NCI-H2081 (cell line): ENCODE data around the gene DYNLL2.
"Not testable (repeated sequence)": the region's sequence is repeated elsewhere in the genome, so short reads cannot be mapped to it uniquely, and the experiment has no call there.

ENCODE experiments used
- DNase-seq, 2 experiments: peaks; one replicate each; lab custom pipeline; 2025; lab: John Stamatoyannopoulos, UW

Gene DYNLL2

DNA sequence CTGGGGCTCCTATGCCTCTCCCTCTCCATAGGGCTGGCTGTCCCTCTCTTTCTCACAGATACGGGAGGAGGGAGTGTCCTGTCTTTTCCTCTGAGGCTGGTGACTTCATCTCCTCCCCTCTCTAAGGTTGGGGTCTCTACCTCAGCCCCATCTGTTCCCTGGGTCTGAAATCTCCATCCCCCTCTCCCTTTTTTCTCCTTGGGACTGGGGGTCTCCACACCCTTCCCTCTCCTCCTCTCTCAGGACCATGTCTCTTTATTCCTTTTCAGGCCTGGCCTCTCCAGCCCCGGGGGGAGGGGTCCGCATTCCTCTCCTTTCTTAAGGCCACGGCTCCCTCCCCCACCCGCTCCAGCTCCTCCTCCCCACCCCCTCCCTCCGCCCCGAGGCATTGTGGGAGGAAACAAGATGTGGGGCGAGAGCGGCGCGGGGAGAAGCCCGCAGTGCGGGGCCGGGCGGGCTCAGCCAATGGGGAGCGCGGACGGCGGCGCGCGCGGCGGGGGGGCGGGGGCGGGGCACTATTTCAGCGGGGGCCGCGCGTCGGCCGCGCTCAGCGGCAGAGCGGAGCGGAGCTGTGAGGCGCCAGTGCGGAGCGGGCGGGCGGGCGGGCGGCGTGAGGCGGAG, at the start of gene DYNLL2:
TSS of gene DYNLL2 (plus strand) at position 550 of the 621 bp plus-strand sequence. CDS start 3,672 bp downstream, outside the sequence.
- peak; percentile 90 to 95 for DNase-seq

DNA sequence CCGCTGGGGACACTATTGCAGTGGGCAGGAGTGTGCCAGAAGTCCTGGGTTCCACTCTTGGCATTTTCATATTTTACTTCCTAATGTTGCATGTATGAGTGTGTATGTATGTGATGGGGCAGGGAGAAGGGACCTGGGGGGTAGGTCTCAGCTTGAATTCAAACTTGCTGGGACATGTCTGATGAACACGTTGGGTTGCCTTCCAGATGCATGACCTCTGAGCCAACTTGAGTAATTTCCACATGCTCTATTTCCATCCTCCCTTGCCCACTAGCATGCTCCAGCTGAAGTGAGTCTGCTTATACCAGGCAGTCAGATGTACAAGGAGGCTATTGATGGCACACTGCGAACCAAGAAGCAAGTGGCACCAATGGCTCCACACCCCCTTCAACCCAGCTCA, 43.2 kb upstream of the DYNLL2 start:
- DNase-seq, result no peak

DNA sequence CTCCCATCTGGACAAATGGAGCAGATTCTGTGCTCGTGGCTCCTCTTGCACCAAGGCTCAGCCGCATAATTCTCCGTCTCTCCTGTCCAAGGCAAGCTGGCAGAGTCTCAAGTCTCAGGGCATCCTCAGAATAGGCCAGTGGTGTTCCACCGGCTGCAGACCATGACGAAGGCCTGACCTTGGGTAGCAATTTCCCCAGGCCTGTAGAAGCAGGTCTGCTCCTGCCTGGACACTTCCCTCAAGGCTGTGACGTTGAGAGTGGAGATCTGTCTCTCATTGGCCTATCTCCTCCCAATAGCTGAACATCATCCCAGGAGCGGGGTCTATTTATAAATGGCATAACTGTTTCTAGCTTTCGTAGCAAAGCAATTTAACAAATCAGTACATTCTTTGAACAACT, 42.8 kb upstream of the DYNLL2 start:
- DNase-seq, result no peak

DNA sequence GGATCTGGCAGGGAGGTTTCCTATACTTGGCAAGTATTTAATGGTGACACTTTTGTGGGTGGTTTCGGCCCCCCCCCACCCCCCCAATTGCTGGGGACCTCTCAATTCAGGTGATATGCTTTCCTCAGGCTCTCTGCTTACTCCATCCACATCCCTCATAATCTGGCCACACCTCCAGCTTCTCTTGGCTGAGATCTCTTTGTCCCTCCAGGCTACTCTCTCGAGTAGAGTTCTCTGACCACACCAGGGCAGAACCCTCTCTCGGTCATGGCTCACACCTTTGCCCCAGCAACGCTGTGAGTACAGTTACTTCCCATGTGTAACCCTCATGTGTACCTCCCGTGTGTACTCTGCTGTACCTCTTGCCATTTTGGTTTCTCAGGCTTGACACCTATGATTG, 42.1 kb upstream of the DYNLL2 start:
- DNase-seq, result no peak

DNA sequence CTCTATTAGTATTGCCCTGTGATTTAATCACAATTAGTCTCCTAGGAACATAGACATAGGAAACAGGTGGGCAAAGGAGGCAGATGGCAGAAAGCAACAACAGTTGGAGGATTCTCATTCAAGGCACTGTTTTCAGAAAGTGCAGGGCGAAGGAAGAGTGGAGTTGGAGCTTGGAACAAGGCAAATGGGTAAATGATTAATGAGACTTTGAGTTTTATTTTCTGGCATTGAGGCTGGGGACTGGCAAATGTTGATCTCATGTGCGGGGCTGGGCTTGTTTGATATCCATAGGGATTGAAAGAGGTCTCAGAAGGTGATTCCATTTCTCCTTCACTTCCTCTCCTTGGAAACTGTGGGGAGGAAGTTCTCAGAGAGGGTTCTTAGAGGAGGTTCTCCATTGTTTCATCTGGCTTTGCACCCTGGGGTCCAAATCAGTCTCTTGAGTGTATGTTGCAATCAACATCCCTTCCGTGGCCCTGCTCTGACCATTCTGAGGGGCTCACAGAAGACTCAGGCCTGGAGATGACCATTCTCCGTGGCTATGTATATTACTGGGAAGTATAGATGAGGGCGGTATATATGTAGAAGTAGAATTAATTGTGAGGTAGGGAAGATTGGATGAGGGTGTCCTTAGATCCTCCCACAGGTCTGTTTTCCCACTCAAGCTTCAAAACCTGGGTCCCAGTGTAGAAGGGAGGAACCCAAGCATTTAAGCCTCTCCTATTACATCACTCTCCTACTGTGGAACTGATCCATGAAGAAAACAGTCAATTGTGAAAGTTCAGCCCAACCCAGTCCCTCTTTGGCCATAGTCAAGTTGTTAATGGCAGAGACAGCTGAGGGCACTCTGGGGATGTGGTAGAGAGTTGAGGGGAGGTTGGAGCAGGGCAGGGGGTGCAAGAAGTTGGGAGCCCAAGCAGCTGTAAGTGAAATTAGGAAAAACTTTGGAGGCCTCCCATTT, 39.7 kb upstream of the DYNLL2 start:
- DNase-seq, result no peak

DNA sequence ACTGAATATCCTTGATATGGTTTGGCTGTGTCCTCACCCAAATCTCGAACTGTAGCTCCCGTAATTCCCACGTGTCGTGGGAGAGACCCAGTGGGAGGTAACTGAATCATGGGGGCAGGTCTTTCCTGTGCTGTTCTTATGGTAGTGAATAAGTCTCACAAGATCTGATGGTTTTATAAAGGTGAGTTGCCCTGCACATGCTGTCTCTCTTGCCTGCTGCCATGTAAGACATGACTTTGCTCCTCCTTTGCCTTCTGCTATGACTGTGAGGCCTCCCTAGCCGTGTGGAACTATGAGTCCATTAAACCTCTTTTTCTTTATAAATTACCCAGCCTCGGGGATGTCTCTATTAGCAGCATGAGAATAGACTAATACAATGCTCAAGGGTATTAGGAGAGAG, 39.0 kb upstream of the DYNLL2 start:
- DNase-seq, result not testable (repeated sequence)

DNA sequence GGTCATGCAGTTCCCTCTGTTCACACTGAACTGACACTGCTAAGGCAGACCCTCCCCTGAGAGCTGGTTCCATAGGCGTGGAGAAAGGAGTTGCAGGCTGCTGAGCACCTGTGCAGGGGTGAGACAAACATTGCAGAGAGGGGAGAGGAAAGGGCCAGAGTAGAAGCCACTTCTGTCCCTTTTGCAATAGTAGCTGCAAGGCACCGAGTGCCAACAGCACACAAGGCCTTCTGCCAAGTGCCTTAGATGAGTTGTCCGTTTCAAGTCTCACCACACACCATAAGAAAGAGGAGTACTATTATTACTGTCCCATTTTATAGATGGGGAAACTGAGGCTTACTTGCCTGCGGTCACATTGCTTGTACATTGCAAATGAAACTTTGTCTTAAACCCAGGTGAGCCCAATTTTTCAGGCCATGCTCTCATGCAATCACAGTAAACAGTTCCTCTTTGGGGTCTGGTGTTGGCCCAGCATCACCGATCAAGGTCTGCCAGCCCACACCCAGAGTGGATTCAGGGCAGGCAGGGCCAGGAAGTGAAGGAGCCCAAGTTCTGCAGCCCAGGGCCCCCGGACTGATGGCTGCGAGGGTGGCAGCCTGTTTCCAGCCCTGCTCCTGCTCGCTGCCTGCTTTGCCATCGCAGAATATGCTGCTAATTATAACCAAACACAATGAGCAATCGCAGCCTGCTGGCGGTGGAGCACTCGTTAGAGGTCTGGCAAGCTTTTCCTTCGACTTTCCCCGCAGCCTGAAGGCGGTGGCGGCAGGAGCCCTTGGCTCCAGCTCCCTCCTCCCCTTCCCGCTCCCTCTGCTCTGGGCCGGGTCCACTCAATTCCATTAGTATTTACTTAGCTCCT, 36.8 kb upstream of the DYNLL2 start:
- peak in 1 of 2 experiments; percentile 23 for DNase-seq

DNA sequence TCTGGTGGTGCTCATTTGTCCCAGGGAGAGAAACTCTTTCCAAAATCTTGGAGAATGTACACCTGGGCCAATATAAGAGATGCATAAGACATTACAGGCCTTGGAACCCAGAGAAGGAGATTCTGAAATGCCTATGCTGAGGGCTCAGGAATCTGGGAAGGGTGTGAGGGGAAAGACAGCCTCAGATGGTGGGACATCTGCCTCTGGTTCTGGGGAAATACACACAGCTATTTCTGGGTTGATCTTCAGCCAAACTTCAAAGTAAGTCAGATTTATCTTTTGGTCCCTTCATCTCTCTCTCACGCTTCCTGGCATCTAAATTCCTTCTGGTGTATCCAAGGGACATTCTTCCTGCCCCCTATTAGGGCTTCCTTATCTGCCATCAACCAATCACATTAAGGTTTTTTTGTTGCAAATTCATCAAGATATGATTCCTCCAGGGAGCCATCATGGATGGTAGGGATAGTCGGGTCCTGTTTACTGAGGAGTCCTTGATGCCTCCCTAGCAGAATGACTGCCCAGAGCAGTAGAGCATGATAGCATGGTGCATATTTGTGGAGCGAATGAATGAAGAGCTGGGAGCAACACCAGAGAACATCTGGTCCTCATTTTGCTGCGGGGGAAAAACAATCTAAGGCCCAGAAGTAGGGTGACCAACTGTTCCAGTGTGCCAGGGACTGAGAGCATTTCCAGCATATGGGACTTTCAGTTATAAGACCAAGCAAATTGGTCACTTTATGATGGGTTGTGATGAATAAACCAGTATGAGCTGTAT, 35.7 kb upstream of the DYNLL2 start:
- no peak for DNase-seq

DNA sequence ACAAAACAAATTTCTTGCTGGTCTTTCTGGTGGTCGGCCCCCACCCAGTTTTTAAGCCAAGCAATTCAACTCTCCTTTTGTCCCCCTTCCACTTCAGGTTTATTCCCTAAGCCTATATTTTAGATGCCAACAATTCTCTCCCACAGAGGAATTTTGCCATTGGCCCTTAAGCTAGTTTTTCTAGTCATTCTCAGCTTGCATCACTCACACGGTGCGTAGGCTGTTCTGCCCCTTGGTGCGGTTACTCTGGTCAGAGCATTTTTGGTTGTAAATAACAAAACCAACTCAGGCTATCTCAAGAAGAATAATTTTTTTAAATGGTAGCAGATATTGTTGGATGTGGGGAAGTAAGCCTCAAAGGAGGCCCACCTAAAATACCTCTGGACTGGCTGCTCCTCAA, 33.7 kb upstream of the DYNLL2 start:
- DNase-seq, result no peak

DNA sequence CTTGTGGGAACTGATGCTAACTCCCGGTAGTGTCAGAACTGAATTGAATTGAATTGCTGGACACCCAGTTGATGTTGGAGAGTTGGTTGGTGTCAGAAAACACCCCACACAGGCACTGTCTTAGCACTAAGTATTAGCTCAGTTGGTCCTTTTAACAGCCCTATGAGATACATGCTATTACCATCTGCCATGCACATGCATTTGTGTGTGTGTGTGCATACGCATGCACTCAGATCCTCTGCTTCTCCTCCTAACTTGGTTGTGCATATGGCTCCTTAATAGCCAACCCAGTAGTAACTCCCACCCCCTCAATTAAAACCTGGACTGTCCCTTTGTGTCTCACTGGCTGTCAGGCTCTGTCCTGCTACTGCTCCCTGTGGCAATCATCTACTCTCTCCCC, 32.3 kb upstream of the DYNLL2 start:
- no peak for DNase-seq

DNA sequence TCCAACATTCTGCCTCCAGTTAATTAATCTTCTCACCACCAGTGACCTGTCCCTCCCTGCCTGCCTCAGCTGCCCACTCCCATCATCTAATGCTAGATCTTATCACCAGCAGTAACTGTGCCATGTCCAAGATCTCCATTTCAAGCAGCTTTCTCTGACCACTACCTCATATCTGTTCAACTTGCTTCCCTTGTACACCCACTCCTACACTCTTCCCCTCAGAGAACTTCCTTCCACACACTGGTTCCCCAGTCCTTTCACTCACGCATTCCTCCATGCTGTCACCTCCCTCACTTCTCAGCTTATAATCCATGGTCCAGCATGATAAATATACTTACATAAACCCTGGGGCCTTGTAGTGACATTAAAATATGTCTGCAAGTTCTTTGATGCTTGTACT, 31.8 kb upstream of the DYNLL2 start:
- DNase-seq, result no peak

DNA sequence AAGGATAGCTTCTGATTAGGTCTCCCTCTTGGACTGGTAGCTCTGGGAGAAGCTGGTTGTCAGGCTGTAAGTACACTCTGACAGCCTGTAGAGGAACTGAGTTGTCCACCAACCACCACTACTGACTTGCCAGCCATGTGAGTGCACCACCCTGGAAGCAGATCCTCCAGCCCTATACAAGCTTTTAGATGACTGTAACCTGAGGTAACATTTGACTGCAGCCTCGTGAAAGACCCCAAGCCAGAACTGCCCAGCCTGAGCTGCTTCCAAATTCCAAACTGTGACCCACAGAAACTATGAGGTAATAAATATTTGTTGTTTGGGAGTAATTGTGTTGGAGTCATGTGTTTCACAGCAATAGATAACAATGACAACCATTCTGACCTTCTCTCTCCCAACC, 30.8 kb upstream of the DYNLL2 start:
- no peak for DNase-seq

DNA sequence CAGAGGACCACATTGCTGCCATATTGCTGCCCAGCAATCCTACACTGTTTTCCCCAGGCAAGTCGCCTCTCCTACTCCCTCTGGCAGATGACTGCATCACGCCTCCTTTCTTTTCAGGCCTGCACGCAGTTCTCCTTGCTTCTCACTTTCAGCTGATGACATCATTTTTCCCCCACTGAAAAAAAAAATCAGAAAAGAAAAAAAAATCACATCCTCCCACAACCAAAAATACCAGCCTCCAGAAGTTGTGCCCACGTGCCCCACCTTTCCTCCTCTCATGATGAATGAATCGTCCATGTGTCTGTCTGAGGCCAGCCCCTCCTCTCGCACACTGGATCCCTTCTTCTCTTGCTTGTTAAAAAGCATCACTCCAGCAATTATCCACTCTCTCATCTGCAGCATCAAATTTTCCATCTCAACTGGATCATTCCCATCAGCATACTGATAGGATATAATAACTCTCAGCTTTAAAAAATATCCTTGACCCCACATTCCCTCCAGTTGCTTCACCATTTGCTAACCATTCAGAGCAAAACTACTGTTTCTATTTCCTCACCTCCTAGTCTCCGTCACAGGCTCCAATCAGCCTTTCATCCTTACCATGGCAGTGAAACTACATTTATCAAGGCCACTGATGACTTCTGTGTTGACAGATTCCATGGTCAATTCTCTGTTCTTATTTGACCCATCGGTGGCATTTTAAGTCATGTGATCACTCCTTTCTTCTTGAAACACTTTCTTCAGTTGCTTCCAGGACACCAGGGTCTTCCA, 30.1 kb upstream of the DYNLL2 start:
- DNase-seq, result no peak

DNA sequence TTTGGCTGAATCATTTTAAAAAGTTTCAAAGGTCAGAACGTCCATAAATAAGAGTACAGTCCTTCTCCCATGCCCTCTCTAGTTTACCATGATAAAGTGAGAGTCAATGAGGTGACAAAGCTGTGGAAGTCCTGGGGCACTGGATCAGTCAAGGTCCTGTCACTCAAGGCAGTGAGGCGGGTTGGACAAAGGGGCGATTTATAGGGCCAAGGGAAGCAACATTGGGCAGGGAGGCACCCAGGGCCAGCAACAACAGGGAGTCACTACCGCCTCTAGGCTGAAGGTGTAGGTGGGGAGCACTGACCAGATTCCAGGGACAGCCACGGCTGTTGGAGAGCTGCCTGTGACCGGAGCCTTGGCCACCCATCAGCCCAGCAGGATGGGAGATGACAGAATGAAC, 28.6 kb upstream of the DYNLL2 start:
- no peak for DNase-seq

DNA sequence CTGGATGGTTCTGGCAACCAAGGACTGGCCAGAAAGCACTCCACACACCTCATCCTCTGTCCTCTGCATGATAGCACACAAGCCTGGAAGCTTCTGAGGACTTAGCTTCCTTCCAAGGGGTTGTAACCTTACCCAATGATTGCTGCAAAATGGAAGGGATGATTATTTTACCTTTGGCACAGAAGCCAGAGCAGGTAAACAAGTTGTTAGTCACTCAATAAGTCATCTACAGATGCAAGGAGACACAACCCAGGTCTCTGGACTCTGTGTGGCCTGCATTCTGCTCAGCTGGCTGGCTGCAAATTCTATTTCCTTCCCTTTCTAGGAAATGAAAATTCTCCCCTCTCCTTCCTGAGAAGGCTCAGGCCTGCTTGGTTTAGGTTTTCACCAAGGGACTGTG, 26.7 kb upstream of the DYNLL2 start:
- DNase-seq, result no peak

DNA sequence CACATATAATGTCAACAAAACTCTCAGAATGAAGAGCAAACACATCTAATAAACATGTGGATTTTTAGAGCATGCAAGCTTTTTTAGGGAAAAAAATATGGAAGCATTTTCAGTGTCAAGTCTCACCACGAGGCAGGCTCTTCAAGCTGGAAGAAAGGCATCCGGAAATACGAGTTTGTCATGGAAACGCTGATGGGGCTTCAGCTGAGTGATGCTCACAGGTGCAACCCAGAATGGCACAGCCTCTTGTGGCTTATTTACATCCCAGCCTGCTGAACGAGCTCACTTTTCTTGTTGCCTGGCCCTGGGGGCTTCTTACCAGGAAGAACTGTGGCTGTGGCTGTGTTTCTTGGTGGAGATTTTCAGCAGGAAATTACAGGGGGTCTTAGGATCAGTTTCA, 24.1 kb upstream of the DYNLL2 start:
- DNase-seq, result no peak

DNA sequence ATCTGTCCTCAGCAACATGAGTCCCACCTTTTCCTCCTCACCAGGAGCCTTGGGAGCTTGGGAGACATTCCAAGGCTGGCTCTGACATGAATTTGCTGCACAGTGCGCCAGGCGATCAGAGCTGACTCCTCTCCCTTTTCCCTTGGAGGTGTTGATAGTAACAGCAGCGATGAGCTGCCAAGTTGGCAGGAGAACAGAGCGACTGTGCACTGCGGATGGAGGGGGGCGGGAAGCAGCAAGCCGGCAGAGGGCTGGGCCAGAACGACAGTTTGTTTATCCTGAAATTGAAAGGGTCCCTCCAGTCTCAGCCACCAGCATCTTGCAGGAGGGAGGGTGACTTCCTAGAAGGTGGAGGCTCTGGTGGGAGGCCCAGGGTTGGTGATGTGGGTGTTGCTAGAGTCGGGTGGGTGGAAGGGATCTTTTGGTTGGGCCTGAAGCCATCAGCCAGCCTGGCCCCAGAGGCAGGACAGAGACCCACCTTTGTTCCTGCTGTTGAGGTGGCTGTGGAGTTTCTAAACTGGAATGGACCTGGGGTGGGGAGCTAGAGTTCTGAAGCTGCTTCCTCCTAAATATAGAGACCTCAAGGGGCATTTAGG, 22.5 kb upstream of the DYNLL2 start:
- DNase-seq, result peak in 1 of 2 experiments; percentile 28

DNA sequence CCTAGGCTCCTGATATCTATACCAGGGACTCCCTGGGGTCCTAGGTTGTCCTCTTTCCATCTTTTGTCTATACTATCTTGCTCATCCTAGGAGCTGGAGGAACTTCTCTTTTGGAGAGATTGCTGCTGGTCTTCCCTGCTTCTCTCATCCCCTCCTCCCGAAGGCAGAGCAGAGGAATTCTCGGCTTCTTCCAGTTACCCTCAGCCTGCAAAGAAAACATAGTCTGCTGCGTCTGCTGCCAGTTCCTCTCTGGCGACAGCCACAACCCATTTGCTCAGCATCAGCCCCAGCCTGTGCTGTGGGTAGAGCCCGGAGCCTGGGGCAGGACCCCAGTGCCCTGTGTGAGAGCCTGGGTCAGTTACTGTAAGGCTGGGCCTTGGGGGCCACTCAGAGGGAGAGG, 21.5 kb upstream of the DYNLL2 start:
- DNase-seq, result no peak

DNA sequence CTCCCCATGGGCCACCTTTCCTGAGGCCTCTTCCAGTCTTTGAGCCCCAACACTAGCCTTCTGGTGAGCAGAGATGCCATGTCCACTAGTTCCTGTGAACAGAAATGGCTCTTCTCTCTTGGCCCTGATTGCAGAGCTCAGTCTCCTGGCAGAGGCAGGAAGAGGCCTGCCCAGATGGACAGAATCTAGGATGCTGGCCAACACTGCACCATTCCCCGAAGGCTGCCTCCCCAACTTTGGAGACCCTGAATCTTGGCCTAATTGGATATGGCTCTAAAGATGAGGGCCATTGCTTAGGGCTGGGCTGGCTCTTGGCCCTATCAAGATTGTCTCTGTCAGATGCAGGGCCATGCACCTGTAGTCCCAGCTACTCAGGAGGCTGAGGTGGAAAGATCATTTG, 18.0 kb upstream of the DYNLL2 start:
- no peak for DNase-seq

DNA sequence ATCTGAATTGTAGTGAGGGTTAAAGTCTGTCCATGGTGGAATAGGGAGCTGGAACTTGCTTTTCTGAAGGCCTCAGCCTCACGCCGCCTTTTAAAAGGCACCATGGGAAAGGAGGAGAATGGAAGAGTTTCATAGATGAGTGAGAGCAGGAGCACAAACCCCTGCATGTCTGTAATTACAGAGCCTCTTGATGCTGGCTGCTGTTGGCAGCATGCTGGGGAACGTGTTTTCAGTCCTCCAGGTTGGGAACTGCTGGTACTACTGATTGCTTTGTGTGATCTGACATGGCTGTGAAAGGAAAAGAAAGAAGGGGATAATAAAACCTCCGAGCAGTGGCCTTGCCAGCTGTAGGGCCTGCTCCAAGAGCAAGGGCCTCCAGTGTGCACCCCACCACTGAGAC, 16.8 kb upstream of the DYNLL2 start:
- DNase-seq, result no peak

DNA sequence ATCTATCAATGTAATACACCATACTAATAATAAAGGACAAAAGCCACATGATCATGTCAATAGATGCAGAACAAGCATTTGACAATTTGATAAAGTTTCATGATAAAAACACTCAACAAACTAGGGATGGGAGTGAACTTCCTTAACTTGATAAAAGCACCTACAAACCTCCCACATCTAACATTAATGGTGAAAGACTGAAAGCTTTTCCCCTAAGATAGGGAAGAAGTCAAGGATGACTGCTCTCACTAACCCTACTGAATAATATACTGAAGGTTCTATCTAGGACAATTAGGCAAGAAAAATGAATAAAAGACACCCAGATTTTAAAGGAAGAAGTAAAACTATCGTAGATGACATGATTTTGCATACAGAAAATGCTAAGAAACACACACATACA, 10.4 kb upstream of the DYNLL2 start:
- DNase-seq, result no peak
